ENCODE results near the gene EMC8.

DNA sequence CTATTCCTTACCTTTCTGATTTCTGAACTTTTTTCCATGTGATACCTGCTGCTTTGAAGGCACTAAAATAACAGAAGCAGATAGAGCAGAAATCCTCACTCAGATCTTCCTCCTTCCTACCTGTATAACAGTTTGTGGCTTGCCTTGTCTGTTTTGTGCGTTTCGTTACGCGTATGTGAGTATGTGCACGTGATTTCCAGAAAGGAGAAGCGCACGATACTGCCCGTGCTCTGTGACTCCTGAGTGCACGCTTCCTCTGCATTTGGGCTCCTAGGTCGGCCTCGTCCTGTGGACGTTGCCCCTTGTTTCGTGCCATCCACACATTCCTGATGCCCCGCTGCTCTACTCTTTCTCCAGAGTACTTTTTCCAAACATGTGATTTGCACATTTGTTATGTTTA, 4.2 kb upstream of the EMC8 start:
- TF ChIP-seq, protein P1, sequence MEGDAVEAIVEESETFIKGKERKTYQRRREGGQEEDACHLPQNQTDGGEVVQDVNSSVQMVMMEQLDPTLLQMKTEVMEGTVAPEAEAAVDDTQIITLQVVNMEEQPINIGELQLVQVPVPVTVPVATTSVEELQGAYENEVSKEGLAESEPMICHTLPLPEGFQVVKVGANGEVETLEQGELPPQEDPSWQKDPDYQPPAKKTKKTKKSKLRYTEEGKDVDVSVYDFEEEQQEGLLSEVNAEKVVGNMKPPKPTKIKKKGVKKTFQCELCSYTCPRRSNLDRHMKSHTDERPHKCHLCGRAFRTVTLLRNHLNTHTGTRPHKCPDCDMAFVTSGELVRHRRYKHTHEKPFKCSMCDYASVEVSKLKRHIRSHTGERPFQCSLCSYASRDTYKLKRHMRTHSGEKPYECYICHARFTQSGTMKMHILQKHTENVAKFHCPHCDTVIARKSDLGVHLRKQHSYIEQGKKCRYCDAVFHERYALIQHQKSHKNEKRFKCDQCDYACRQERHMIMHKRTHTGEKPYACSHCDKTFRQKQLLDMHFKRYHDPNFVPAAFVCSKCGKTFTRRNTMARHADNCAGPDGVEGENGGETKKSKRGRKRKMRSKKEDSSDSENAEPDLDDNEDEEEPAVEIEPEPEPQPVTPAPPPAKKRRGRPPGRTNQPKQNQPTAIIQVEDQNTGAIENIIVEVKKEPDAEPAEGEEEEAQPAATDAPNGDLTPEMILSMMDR (IDR thresholded peaks at IDR 0.05) = no peak
- TF ChIP-seq EZH2 (IDR thresholded peaks at IDR 0.05; ENCODE audit: borderline replicate concordance, insufficient read depth, low read depth, low read length, poor library complexity, severe bottlenecking) = no peak
